Measurements from ENCODE around the gene DAGLA. TPM values are rescaled to one million over a fixed set of nuclear protein-coding genes. Genes with fewer than 3 reads are reported as not detected.

Gene DAGLA
- total RNA-seq, 3 donors from 2014 or later (not counting 1 experiment from before 2014, with no cell fraction given): 0.18 to 0.48 (median 0.38) TPM

DNA sequence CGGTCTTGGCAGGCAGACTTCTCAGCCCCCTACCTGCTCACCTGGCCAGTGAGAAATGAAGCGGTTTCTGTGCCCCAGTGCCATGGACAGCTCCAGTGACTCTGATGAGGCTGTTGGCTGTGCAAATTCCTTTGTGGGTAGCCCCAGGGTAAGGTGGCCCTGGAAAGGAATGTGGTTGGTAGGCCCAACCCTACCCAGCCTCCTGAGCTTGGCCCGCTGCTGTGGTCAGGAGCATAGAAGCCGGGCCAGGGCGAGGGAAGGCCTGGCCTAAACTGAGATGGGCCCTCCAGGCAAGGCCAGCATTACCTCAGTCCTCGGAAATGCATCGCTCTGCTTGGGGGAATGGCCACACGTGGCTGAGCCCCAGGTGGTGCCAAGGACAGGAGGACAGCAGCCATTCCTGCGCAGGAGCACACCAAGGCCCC lies 16.9 kb downstream of the DAGLA start:
- Mint-ChIP-seq H3K4me3 (no peak overlapping the region), H3K27ac (peak overlapping the region in 1 of 2 donors; percentile 90), H3K36me3 (no peaks in the 10 kb centered on the region), H3K4me1 (peaks cover 23 to 37% of the 10 kb centered on the region in 2 donors), H3K9me3 (no peaks in the 10 kb centered on the region), H3K27me3 (ENCODE audit: low read depth in 2 of 2) (no peaks in the 10 kb centered on the region)
- intact Hi-C loops (cut with micrococcal nuclease): no loop called here
- no peaks in the 10 kb centered on the region for H3K27me3 ChIP-seq (ENCODE audit: control insufficient read depth, insufficient read depth, low read length)
- no peaks in the 10 kb centered on the region for H3K9me3 ChIP-seq (ENCODE audit: control insufficient read depth, insufficient read depth, low read length)
- no peak for DNase-seq
- no peaks in the 10 kb centered on the region for H3K36me3 ChIP-seq (ENCODE audit: control insufficient read depth, insufficient read depth, low read length)
- ATAC-seq: no peak
- H3K4me1 ChIP-seq (ENCODE audit: control insufficient read depth, insufficient read depth, low read length): peaks cover 43% of the 10 kb centered on the region
- WGBS (ENCODE audit: insufficient coverage): 95% methylated on average over 9 of the region's 9 CpGs
- no peak overlapping the region for H3K27ac ChIP-seq (ENCODE audit: low read length)
- TF ChIP-seq, protein P1, sequence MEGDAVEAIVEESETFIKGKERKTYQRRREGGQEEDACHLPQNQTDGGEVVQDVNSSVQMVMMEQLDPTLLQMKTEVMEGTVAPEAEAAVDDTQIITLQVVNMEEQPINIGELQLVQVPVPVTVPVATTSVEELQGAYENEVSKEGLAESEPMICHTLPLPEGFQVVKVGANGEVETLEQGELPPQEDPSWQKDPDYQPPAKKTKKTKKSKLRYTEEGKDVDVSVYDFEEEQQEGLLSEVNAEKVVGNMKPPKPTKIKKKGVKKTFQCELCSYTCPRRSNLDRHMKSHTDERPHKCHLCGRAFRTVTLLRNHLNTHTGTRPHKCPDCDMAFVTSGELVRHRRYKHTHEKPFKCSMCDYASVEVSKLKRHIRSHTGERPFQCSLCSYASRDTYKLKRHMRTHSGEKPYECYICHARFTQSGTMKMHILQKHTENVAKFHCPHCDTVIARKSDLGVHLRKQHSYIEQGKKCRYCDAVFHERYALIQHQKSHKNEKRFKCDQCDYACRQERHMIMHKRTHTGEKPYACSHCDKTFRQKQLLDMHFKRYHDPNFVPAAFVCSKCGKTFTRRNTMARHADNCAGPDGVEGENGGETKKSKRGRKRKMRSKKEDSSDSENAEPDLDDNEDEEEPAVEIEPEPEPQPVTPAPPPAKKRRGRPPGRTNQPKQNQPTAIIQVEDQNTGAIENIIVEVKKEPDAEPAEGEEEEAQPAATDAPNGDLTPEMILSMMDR (IDR thresholded peaks at IDR 0.05): no peak
- H3K4me3 ChIP-seq (ENCODE audit: low read length): no peak overlapping the region

DNA sequence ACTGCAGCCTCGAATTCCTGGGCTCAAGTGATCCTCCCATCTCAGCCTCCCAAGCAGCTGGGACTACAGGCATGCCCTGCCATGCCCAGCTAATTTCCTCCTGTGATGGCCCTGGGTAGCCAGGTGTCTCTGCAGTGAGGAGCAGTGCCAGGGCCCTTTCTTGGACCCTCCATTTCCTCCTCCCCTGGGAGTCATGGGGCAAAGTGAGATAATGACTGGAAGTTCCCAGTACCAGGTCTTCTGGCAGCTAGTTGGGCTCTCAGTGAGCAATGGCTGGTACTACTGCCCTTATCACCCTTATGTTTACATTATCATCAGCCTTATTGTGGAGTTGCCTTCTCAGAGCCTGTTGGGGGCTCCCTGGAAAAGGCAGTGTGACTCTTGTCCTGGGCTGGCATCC lies 17.6 kb downstream of the DAGLA start:
- peak overlapping the region; percentile 37 for H3K4me3 Mint-ChIP-seq

DNA sequence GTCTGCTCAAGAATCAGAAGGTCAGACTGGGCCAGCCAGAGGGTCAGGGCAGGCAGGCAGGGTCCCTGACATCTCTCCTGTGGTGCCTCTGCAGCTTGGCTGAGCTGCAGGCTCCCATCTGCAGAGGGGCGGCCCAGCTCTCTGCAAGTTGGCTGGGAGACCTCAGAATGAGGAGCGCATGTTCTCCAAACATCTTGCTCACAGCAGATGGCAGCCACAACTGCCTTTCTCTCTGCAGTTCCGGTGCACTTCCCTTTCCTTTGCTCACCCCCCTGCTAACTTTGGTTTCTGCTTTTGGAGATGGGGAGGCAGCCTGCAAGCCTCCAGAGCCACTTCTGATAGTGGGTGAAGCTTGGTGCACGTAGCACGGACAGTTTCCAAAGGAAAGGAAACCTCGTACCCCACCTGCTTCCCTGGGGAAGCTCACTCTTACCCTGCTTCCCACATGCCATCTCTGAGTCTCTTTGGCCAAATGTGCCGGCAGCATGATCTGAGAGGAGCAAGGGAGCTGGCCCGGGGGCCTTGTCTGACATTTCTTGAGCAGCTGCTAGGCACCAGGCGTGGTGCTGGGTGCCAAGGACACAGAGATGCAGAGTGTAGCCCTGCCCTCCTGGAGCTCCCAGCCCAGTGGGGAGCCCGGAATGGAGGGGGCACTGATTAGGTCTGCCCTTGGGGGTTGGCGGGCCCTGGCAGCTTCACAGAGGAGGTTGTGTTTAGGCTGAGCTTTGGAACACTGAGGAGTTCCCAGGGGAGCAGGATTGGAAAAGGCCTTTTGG lies 18.2 kb downstream of the DAGLA start:
- peak in 1 of 2 donors; percentile 49 for DNase-seq
- no peak overlapping the region for H3K27ac ChIP-seq (ENCODE audit: low read length)
- no peak for ATAC-seq

More for the DNA sequence above, 17.6 kb downstream of the DAGLA start:
- Histone ChIP-seq H3K36me3 (ENCODE audit: control insufficient read depth, insufficient read depth, low read length) (no peaks in the 10 kb centered on the region), H3K9me3 (ENCODE audit: control insufficient read depth, insufficient read depth, low read length) (no peaks in the 10 kb centered on the region), H3K4me3 (ENCODE audit: low read length) (no peak overlapping the region), H3K4me1 (ENCODE audit: control insufficient read depth, insufficient read depth, low read length) (peaks cover 50% of the 10 kb centered on the region), H3K27me3 (ENCODE audit: control insufficient read depth, insufficient read depth, low read length) (no peaks in the 10 kb centered on the region), H3K27ac (ENCODE audit: low read length) (no peak overlapping the region)
- Mint-ChIP-seq H3K27me3 (ENCODE audit: low read depth in 2 of 2) (no peaks in the 10 kb centered on the region), H3K27ac (peak overlapping the region; percentile 67 to 70), H3K36me3 (no peaks in the 10 kb centered on the region), H3K4me1 (peaks cover 30 to 44% of the 10 kb centered on the region in 2 donors), H3K9me3 (no peaks in the 10 kb centered on the region)
- intact Hi-C loops (cut with micrococcal nuclease): no loop called here
- no peak for ATAC-seq
- WGBS (ENCODE audit: insufficient coverage): 78% methylated on average over 1 of the region's 1 CpG
- TF ChIP-seq, protein P1 (IDR thresholded peaks at IDR 0.05): no peak
- no peak for DNase-seq

More for the DNA sequence above, 18.2 kb downstream of the DAGLA start:
- no peak overlapping the region for H3K4me3 ChIP-seq (ENCODE audit: low read length)
- intact Hi-C loops (cut with micrococcal nuclease): no loop called here
- H3K27me3 ChIP-seq (ENCODE audit: control insufficient read depth, insufficient read depth, low read length): no peaks in the 10 kb centered on the region
- H3K4me1 Mint-ChIP-seq: peaks cover 36 to 50% of the 10 kb centered on the region in 2 donors
- peak overlapping the region; percentile 37 for H3K4me3 Mint-ChIP-seq
- 53% methylated on average over 11 of the region's 11 CpGs for WGBS (ENCODE audit: insufficient coverage)
- H3K36me3 ChIP-seq (ENCODE audit: control insufficient read depth, insufficient read depth, low read length): no peaks in the 10 kb centered on the region
- H3K9me3 ChIP-seq (ENCODE audit: control insufficient read depth, insufficient read depth, low read length): no peaks in the 10 kb centered on the region
- peaks cover 56% of the 10 kb centered on the region for H3K4me1 ChIP-seq (ENCODE audit: control insufficient read depth, insufficient read depth, low read length)
- peak overlapping the region; percentile 67 to 70 for H3K27ac Mint-ChIP-seq
- no peaks in the 10 kb centered on the region for H3K9me3 Mint-ChIP-seq
- H3K27me3 Mint-ChIP-seq (ENCODE audit: low read depth in 2 of 2): peaks cover 0 to under 1% of the 10 kb centered on the region in 2 donors
- TF ChIP-seq, protein P1 (IDR thresholded peaks at IDR 0.05): no peak
- no peaks in the 10 kb centered on the region for H3K36me3 Mint-ChIP-seq

Data from natural killer cell (primary cell).